Stomach (tissue), 9 donors: ENCODE results near the gene SPOCK2. TPM values are rescaled to one million over a fixed set of nuclear protein-coding genes. Genes with fewer than 3 reads are reported as not detected.
A peak's percentile ranks its signal among the peaks of the same experiment; 100 is the strongest.

ENCODE experiments used
- DNase-seq, 2 donors: peaks; one replicate each; pipeline versions ENCODE4 v3.0.0 to v3.0.0-alpha.2; 2013 to 2019
- H3K27ac ChIP-seq, 5 donors: fragments of 200-600 bp in 4 of 5; sonication (generic) in 4 of 5; one replicate each; pipeline ENCODE4 v1.5.1; 2013 to 2019; ENCODE audit warnings: mild to moderate bottlenecking in 1 of 5, moderate library complexity in 1 of 5
- H3K27me3 ChIP-seq, 3 donors: fragments of 200-600 bp; sonication (generic); one replicate each; pipeline ENCODE4 v1.5.1; 2017 to 2019; ENCODE audit warnings: mixed run types in 1 of 3
- H3K36me3 ChIP-seq, 4 donors: fragments of 200-600 bp; sonication (generic); 1 replicate in 3 of 4; 2 replicates in 1 of 4; pipeline ENCODE4 v1.5.1; 2016 to 2019
- H3K4me1 ChIP-seq, 4 donors: fragments of 200-600 bp; sonication (generic); one replicate each; pipeline ENCODE4 v1.5.1; 2016 to 2019
- H3K4me3 ChIP-seq, 4 donors: fragments of 200-600 bp; sonication (generic) in 3 of 4; one replicate each; pipeline ENCODE4 v1.5.1; 2016 to 2019; ENCODE audit warnings: mild to moderate bottlenecking in 1 of 4
- H3K9me3 ChIP-seq, 4 donors: fragments of 200-600 bp; sonication (generic); one replicate each; pipeline ENCODE4 v1.5.1; 2016 to 2019
- CTCF ChIP-seq, 7 experiments: fragments of 450-650 bp in 4 of 7; fragments of 200-600 bp in 3 of 7; sonication (generic) in 3 of 7; IDR thresholded peaks; one replicate each; pipeline ENCODE4 v1.5.1; 2016 to 2019; ENCODE audit warnings: antibody characterized with exemption in 7 of 7, control low read depth in 2 of 7, mild to moderate bottlenecking in 1 of 7
- EP300 ChIP-seq: sonication (generic); formaldehyde crosslinking; IDR thresholded peaks from one replicate; pipeline ENCODE4 v1.6.1; 2017; ENCODE audit warnings: antibody characterized with exemption
- POLR2A ChIP-seq, 4 donors: fragments of 450-650 bp; IDR thresholded peaks; one replicate each; pipeline ENCODE4 v1.6.1; 2016; ENCODE audit warnings: antibody characterized with exemption in 4 of 4, control low read depth in 2 of 4, mild to moderate bottlenecking in 1 of 4, moderate library complexity in 1 of 4
- POLR2AphosphoS5 ChIP-seq, 3 donors: sonication (generic); formaldehyde crosslinking; IDR thresholded peaks; one replicate each; pipeline ENCODE4 v1.6.1; 2016; ENCODE audit warnings: antibody characterized with exemption in 3 of 3
- WGBS, 5 donors: extraction: QIAGEN DNeasy Blood & Tissue Kit in 3 of 5; methylation state at CpG; one replicate each; pipeline versions ENCODE4 v1.1.5 to v1.1.7; 2013 to 2018; 5-methylcytosine and 5-hydroxymethylcytosine counted together
- intact Hi-C: fragments of 100-400 bp; cut with DNase I; formaldehyde crosslinking; loops from one replicate; pipeline ENCODE4 v1.15.1; 2023; ENCODE audit warnings: low total_unique reads
- polyA plus RNA-seq, 3 donors: library from polyadenylated mRNA; stranded (reverse); fragments of 200-250 nt; gene quantifications; one replicate each; pipeline ENCODE4 v1.2.3, GENCODE V29; 2013
- total RNA-seq, 5 donors: library from RNA; depleted of rRNA; stranded (reverse); fragments of >200 nt; gene quantifications; one replicate each; pipeline versions ENCODE4 v1.1.0 to v1.2.3, GENCODE V29; 2014 to 2016
- donor health status: healthy with polysubstance abuse.
- donor health status: Bipolar disorder and iron deficiency.
- donor health status: healthy.

SPOCK2 gene
- total and polyA plus RNA-seq, 8 donors: 1.1 to 31.7 (median 4.2) TPM

DNA sequence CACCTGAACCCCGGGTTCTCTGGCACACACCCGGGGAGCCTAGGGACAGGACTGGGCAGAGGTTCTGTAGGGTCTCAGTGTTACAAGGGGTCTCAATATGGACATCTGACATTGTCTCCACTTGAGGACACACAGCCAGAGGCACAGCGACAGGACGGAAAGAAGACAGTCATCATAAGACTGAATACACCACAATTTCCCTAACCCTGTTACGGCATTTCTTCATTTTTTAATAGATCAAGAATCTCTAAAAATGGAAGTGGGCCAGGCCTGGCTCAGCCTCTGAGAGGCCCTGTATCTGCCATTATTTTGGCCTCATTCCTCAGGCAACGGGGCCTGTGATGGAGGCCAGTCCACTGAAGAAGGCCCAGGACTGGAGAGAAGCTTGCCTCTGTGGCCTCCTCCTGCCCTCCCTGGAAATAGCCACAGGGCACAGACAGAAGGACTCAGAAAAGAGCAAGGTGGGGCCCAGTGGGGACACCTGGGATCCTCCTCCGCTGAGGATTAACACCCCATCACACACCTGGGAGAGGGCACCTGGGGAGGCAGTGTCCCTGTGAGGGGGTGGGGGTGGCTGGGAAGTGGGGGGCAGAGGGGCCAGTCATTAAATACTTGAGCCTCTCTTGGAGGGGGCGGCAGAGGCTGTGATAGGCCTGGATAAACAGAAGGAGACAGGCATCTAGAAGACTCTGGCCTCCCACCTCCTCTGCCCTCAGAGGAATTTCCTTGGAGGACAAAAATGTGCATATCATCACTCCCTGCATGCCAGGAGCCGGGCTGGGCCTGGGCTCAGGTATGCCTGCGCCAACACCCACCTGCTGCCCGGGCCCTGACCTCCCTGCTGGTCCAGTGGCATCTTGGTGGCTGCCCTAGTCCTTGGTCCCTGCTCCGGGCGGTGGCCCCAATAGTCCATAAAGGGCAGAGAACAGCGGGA is 8.0 kb downstream of the SPOCK2 start:
- Histone ChIP-seq H3K27ac (no peak overlapping the region), H3K4me1 (peaks cover 0 to 18% (median 3%) of the 10 kb centered on the region in 4 donors), H3K4me3 (no peak overlapping the region), H3K27me3 (no peaks in the 10 kb centered on the region), H3K36me3 (no peaks in the 10 kb centered on the region), H3K9me3 (no peaks in the 10 kb centered on the region)
- no peak for DNase-seq
- no peak for TF ChIP-seq EP300
- TF ChIP-seq POLR2AphosphoS5 (IDR thresholded peaks at IDR 0.05): no peak
- no peak for TF ChIP-seq POLR2A (IDR thresholded peaks at IDR 0.05)
- TF ChIP-seq CTCF (IDR thresholded peaks at IDR 0.05): no peak
- intact Hi-C loops: no loop called here
- 80 to 93% (median 83%) methylated on average over 8 to 14 of the region's 14 CpGs for WGBS, 5 donors

DNA sequence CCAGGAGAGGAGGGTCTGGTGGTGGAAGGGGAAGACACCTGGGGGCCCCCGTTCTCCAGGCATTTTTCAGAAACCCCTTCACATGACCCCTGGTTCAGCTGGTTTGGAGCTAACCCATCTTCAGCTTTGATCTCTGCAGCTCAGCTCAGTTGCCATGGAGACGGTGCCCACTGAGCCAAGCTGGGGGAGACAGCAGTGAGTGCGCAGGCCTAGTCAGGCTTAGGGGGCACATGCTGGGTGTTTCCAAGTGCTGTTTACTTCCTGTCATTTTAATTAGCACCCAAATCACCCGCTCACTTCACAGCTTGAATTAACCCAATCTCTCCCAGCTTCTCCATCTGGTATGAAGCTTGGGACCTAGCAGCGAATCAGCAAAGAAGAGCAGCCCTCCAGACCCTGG is 9.0 kb downstream of the SPOCK2 start:
- peaks cover 0 to 18% (median 3%) of the 10 kb centered on the region in 4 donors for H3K4me1 ChIP-seq
- DNase-seq: peak in 1 of 2 donors; percentile 78
- no peak overlapping the region for H3K4me3 ChIP-seq
- TF ChIP-seq EP300: no peak
- no peak for TF ChIP-seq POLR2AphosphoS5 (IDR thresholded peaks at IDR 0.05)
- no peak for TF ChIP-seq CTCF (IDR thresholded peaks at IDR 0.05)
- no peak for TF ChIP-seq POLR2A (IDR thresholded peaks at IDR 0.05)
- 74 to 85% (median 78%) methylated on average over 5 of the region's 5 CpGs for WGBS, 5 donors
- intact Hi-C loops: no loop called here
- H3K27me3 ChIP-seq: no peaks in the 10 kb centered on the region
- H3K27ac ChIP-seq: no peak overlapping the region
- no peaks in the 10 kb centered on the region for H3K36me3 ChIP-seq
- H3K9me3 ChIP-seq: no peaks in the 10 kb centered on the region

DNA sequence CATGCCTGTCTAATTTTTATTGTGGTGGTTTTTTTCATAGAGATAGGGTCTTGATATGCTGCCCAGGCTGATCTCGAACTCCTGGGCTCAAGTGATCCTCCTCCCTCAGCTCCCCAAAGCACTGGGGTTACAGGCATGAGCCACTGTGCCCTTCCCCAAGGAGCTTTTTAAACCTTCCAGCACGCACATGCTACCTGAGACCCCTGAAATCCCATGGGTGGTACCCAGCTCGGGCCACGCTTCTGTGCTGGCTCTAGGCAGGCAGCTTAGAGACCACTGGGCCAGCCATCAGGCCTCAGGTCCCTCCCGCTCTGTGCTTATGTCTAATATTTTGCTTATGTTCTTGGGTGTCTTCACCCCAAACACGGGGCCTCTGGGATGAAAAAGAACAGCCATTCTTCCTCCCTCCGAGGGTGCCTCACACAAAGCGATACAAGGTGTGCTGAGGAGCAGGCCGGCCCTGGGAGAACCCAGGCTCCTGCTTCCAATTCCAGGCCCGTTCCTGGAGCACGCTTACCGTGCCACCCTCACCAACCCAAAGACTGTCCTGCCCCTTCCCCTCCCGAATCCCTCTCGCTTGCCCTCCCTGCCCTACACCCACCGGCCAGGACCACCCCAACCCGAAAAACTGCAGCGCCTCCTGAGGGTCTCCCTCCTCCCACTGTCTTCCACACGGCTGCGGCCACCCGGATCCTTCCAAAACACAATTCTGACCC is 10.9 kb downstream of the SPOCK2 start:
- Histone ChIP-seq H3K9me3 (no peaks in the 10 kb centered on the region), H3K27ac (no peak overlapping the region), H3K27me3 (no peaks in the 10 kb centered on the region), H3K36me3 (no peaks in the 10 kb centered on the region), H3K4me1 (peaks cover 0 to 18% (median 3%) of the 10 kb centered on the region in 4 donors), H3K4me3 (no peak overlapping the region)
- DNase-seq: no peak
- intact Hi-C loops: no loop called here
- no peak for TF ChIP-seq EP300
- no peak for TF ChIP-seq POLR2AphosphoS5 (IDR thresholded peaks at IDR 0.05)
- TF ChIP-seq CTCF (IDR thresholded peaks at IDR 0.05): no peak
- no peak for TF ChIP-seq POLR2A (IDR thresholded peaks at IDR 0.05)
- WGBS, 5 donors: 90 to 94% (median 91%) methylated on average over 20 of the region's 20 CpGs

GRCh38 chr10:72076756-72077155 is 11.6 kb downstream of the SPOCK2 start:
- Histone ChIP-seq H3K27me3 (no peaks in the 10 kb centered on the region), H3K4me1 (peaks cover 0 to 11% (median 3%) of the 10 kb centered on the region in 4 donors), H3K4me3 (no peak overlapping the region), H3K36me3 (no peaks in the 10 kb centered on the region), H3K27ac (no peak overlapping the region), H3K9me3 (no peaks in the 10 kb centered on the region)
- intact Hi-C loops: no loop called here
- 67 to 72% (median 70%) methylated on average over 4 to 5 of the region's 5 CpGs for WGBS, 5 donors
- no peak for TF ChIP-seq POLR2A (IDR thresholded peaks at IDR 0.05)
- TF ChIP-seq POLR2AphosphoS5 (IDR thresholded peaks at IDR 0.05): no peak
- no peak for TF ChIP-seq EP300
- no peak for TF ChIP-seq CTCF (IDR thresholded peaks at IDR 0.05)
- DNase-seq: no peak
